Sigmoid colon (tissue), 7 donors: ENCODE data around the gene GARIN6. TPM values are rescaled to one million over a fixed set of nuclear protein-coding genes. Genes with fewer than 3 reads are reported as not detected.

Experiments used
- DNase-seq: peaks from one replicate; pipeline ENCODE4 v3.0.0-alpha.2; 2019
- H3K27ac ChIP-seq, 4 donors: fragments of 200-600 bp; sonication (generic); one replicate each; pipeline ENCODE4 v1.5.1; 2016 to 2019; ENCODE audit warnings: mild to moderate bottlenecking in 1 of 4
- H3K27me3 ChIP-seq, 3 donors: fragments of 200-600 bp; sonication (generic); one replicate each; pipeline ENCODE4 v1.5.1; 2019; ENCODE audit warnings: mild to moderate bottlenecking in 1 of 3
- H3K36me3 ChIP-seq, 4 donors: fragments of 200-600 bp; sonication (generic); one replicate each; pipeline ENCODE4 v1.5.1; 2016 to 2019
- H3K4me1 ChIP-seq, 4 donors: fragments of 200-600 bp; sonication (generic); one replicate each; pipeline ENCODE4 v1.5.1; 2017 to 2019
- H3K4me3 ChIP-seq, 4 donors: fragments of 200-600 bp; sonication (generic); one replicate each; pipeline ENCODE4 v1.5.1; 2017 to 2019; ENCODE audit warnings: mild to moderate bottlenecking in 2 of 4, moderate library complexity in 1 of 4
- H3K9me3 ChIP-seq, 4 donors: fragments of 200-600 bp in 3 of 4; sonication (generic) in 3 of 4; one replicate each; pipeline versions ENCODE4 v1.5.1 to v1.6.1; 2013 to 2019
- EP300 ChIP-seq, 4 donors: sonication (generic); formaldehyde crosslinking; IDR thresholded peaks; one replicate each; pipeline ENCODE4 v1.6.1; 2017; ENCODE audit warnings: antibody characterized with exemption in 4 of 4
- POLR2A ChIP-seq, 2 donors: fragments of 450-650 bp; IDR thresholded peaks; one replicate each; pipeline ENCODE4 v1.6.1; 2016; ENCODE audit warnings: antibody characterized with exemption in 2 of 2, mild to moderate bottlenecking in 2 of 2, moderate library complexity in 2 of 2
- POLR2AphosphoS5 ChIP-seq, 4 donors: sonication (generic); formaldehyde crosslinking; IDR thresholded peaks; one replicate each; pipeline ENCODE4 v1.6.1; 2017; ENCODE audit warnings: antibody characterized with exemption in 4 of 4
- WGBS, 2 donors: extraction: QIAGEN DNeasy Blood & Tissue Kit; methylation state at CpG; one replicate each; pipeline ENCODE4 v1.1.7; 2013; 5-methylcytosine and 5-hydroxymethylcytosine counted together
- intact Hi-C: fragments of 100-400 bp; cut with DNase I; formaldehyde crosslinking; loops from one replicate; pipeline ENCODE4 v1.15.1; 2023
- polyA plus RNA-seq, 3 donors: library from polyadenylated mRNA; stranded (reverse); fragments of 200-250 nt; gene quantifications; one replicate each; pipeline ENCODE4 v1.2.3, GENCODE V29; 2013
- total RNA-seq, 4 donors: library from RNA; depleted of rRNA; stranded (reverse); fragments of >200 nt; gene quantifications; one replicate each; pipeline ENCODE4 v1.1.0, GENCODE V29; 2016
- TF ChIP-seq, protein P1 (sequence below), 4 experiments: fragments of 450-650 bp in 3 of 4; fragments of 200-600 bp in 1 of 4; IDR thresholded peaks; one replicate each; pipeline ENCODE4 v1.5.1; 2016 to 2019; ENCODE audit warnings: antibody characterized with exemption in 4 of 4, mild to moderate bottlenecking in 3 of 4, moderate library complexity in 2 of 4
- donor health status: healthy with polysubstance abuse.
- donor health status: Bipolar disorder and iron deficiency.
- donor health status: healthy.

Gene GARIN6
- total and polyA plus RNA-seq, 7 donors: not detected

DNA sequence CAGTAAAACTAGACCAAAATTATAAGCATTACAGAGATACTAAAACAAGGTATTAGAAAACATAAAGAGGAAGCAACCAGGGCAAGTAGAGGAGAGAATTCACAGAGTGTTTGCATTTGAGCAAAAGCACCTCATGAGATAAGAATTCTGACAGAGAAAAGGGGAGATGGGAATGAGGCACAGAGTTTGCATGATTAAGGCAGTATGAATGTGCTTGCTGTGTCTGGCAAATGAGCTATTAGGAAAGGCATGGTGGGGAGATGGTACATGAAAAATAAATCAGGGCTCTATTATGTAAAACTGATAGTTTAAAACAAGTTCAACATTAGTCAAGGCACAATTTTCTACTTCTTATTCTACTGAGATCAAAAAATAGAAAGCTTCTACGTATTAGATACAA lies 23.1 kb downstream of the GARIN6 start:
- DNase-seq: no peak
- H3K4me1 ChIP-seq: no peaks in the 10 kb centered on the region
- no peaks in the 10 kb centered on the region for H3K27me3 ChIP-seq
- no peaks in the 10 kb centered on the region for H3K36me3 ChIP-seq
- no peak overlapping the region for H3K27ac ChIP-seq
- H3K9me3 ChIP-seq: no peaks in the 10 kb centered on the region
- intact Hi-C loops: no loop called here
- H3K4me3 ChIP-seq: no peak overlapping the region
- TF ChIP-seq EP300 (IDR thresholded peaks at IDR 0.05) (no peak), POLR2A (IDR thresholded peaks at IDR 0.05) (no peak), POLR2AphosphoS5 (IDR thresholded peaks at IDR 0.05) (no peak)
- TF ChIP-seq, protein P1, sequence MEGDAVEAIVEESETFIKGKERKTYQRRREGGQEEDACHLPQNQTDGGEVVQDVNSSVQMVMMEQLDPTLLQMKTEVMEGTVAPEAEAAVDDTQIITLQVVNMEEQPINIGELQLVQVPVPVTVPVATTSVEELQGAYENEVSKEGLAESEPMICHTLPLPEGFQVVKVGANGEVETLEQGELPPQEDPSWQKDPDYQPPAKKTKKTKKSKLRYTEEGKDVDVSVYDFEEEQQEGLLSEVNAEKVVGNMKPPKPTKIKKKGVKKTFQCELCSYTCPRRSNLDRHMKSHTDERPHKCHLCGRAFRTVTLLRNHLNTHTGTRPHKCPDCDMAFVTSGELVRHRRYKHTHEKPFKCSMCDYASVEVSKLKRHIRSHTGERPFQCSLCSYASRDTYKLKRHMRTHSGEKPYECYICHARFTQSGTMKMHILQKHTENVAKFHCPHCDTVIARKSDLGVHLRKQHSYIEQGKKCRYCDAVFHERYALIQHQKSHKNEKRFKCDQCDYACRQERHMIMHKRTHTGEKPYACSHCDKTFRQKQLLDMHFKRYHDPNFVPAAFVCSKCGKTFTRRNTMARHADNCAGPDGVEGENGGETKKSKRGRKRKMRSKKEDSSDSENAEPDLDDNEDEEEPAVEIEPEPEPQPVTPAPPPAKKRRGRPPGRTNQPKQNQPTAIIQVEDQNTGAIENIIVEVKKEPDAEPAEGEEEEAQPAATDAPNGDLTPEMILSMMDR (IDR thresholded peaks at IDR 0.05): no peak
- WGBS, 2 donors: 82 to 94% methylated on average over 1 of the region's 1 CpG

DNA sequence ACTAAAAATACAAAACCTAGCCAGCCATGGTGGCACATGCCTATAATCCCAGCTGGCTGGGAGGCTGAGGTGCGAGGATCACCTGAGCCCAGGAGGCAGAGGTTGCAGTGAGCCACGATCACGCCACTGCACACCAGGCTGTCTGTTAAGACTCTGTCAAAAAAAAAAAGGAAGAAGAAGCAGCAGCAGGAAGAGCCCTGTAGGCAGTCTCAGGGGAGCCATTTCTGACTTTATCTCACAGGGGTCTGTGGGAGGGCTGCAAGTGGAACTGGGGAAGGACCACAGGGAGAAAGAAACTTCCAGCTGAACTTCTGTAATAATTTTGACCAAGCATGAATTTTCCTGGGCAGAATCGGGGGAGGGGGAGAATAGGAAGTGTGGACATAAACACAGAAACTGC lies 32.7 kb downstream of the GARIN6 start:
- TF ChIP-seq POLR2A (IDR thresholded peaks at IDR 0.05) (no peak), POLR2AphosphoS5 (IDR thresholded peaks at IDR 0.05) (no peak), EP300 (IDR thresholded peaks at IDR 0.05) (no peak)
- TF ChIP-seq, protein P1 (IDR thresholded peaks at IDR 0.05): no peak
- H3K27me3 ChIP-seq: no peaks in the 10 kb centered on the region
- H3K9me3 ChIP-seq: no peaks in the 10 kb centered on the region
- no peak overlapping the region for H3K27ac ChIP-seq
- intact Hi-C loops: no loop called here
- no peaks in the 10 kb centered on the region for H3K36me3 ChIP-seq
- whole genome bisulfite sequencing, 2 donors: 60 to 70% methylated on average over 4 of the region's 4 CpGs
- H3K4me1 ChIP-seq: no peaks in the 10 kb centered on the region
- H3K4me3 ChIP-seq: no peak overlapping the region
- no peak for DNase-seq

DNA sequence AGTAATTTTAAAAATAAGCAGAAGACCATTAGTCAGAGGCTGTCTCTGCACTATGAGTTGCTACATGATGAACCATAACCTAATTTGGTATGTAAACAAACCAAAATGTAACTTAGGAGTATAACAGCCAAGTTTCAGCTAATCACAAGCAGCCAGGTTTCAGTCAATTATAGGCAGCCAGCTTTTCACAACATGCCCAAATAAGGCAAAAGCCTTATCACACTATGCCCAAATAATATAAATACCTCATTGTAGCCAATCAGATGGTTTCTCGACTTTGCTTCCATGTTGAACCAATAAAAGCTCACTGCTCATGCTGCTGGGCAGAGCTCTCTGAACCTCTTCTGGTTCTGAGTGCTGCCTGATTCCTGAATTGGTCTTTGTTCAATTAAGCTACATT lies 38.6 kb downstream of the GARIN6 start:
- Histone ChIP-seq H3K27ac (no peak overlapping the region), H3K36me3 (no peaks in the 10 kb centered on the region), H3K27me3 (no peaks in the 10 kb centered on the region), H3K9me3 (no peaks in the 10 kb centered on the region), H3K4me3 (no peak overlapping the region), H3K4me1 (no peaks in the 10 kb centered on the region)
- TF ChIP-seq, protein P1 (IDR thresholded peaks at IDR 0.05): no peak
- TF ChIP-seq POLR2AphosphoS5 (IDR thresholded peaks at IDR 0.05) (no peak), POLR2A (IDR thresholded peaks at IDR 0.05) (no peak), EP300 (IDR thresholded peaks at IDR 0.05) (no peak)
- no peak for DNase-seq
- 68 to 93% methylated on average over 1 of the region's 1 CpG for WGBS, 2 donors
- intact Hi-C loops: no loop called here

DNA sequence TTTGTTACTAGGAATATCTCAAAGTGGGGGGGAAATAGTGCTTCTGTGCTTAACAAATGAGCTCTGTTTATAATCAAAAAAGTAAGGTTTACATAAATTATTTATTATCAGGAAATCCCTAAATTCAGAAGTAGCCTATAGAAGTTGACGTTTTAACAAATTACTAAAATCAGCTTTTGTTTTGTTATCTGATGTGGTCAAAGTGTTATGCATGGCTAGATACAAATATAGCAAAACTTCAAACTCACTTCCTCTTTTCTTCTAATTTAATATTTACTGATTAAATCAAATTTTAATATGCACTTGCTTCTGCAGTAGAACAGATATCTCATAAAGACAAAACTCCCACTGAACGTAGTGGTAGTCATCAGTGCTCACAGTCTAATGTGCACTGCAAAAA lies 47.5 kb downstream of the GARIN6 start:
- WGBS, 2 donors: 36 to 70% methylated on average over 2 of the region's 2 CpGs
- H3K4me3 ChIP-seq: no peak overlapping the region
- H3K27ac ChIP-seq: no peak overlapping the region
- H3K4me1 ChIP-seq: no peaks in the 10 kb centered on the region
- TF ChIP-seq EP300 (IDR thresholded peaks at IDR 0.05) (no peak), POLR2AphosphoS5 (IDR thresholded peaks at IDR 0.05) (no peak), POLR2A (IDR thresholded peaks at IDR 0.05) (no peak)
- TF ChIP-seq, protein P1 (IDR thresholded peaks at IDR 0.05): no peak
- DNase-seq: no peak
- H3K9me3 ChIP-seq: no peaks in the 10 kb centered on the region
- no peaks in the 10 kb centered on the region for H3K27me3 ChIP-seq
- H3K36me3 ChIP-seq: no peaks in the 10 kb centered on the region
- intact Hi-C loops: no loop called here
